Measurements from ENCODE around the gene CENPI.
A peak's percentile ranks its signal among the peaks of the same experiment; 100 is the strongest.
"Not testable (repeated sequence)": the region's sequence is repeated elsewhere in the genome, so short reads cannot be mapped to it uniquely, and the experiment has no call there.

Gene CENPI, protein sequence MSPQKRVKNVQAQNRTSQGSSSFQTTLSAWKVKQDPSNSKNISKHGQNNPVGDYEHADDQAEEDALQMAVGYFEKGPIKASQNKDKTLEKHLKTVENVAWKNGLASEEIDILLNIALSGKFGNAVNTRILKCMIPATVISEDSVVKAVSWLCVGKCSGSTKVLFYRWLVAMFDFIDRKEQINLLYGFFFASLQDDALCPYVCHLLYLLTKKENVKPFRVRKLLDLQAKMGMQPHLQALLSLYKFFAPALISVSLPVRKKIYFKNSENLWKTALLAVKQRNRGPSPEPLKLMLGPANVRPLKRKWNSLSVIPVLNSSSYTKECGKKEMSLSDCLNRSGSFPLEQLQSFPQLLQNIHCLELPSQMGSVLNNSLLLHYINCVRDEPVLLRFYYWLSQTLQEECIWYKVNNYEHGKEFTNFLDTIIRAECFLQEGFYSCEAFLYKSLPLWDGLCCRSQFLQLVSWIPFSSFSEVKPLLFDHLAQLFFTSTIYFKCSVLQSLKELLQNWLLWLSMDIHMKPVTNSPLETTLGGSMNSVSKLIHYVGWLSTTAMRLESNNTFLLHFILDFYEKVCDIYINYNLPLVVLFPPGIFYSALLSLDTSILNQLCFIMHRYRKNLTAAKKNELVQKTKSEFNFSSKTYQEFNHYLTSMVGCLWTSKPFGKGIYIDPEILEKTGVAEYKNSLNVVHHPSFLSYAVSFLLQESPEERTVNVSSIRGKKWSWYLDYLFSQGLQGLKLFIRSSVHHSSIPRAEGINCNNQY

DNA sequence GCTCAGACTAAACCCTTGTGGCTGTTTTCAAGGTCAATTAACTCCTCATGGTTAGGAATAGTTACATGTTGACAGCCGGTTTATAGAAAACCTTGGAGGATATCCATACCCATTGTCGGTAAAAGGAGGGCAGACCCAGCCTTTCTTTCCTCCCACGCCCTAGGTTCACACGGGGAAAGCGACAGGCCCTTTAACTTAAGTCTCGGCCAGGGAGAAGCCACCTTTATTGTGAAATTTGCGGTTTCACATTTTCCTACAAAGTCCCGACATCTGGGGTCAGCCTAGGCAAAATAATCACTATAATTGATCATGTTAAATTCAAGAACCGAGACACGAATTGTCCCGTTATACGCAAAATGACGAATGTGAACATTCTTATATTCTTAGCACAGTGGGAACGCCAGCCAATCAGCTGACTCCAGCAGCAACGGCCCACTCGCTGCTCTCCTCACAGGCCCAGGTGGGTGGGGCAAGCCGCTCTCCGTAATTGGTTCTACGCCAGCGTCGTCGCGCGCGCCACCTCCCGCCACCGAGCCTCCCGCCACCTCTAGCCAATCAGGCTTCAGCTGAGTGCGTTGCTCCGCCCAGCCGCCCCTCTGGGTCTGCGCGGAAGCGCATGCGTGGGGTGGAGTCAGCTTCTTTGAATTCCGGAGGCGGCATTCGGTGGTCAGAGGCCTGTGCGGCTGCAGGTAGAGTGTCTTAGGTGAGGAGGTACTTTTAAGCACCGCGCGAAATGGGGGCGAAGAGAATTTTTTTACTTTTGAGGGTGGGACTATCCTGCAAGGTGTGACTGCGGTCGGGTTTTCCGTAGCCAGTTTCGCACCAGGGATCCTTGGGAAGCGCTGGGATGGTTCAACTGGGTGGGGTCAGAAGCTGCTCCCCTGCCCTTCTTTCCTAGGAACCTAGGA lies at the start of gene CENPI:
TSS of gene CENPI (plus strand) at position 659 of the 908 bp plus-strand sequence. CDS start 2,867 bp downstream, outside the sequence.
- in situ Hi-C loops (cut with MboI; ENCODE audit: low pct_unique_long_range_greater_than_20kb, low sequenced_read_pairs): no loop called here
- peak; percentile 99 for DNase-seq

DNA sequence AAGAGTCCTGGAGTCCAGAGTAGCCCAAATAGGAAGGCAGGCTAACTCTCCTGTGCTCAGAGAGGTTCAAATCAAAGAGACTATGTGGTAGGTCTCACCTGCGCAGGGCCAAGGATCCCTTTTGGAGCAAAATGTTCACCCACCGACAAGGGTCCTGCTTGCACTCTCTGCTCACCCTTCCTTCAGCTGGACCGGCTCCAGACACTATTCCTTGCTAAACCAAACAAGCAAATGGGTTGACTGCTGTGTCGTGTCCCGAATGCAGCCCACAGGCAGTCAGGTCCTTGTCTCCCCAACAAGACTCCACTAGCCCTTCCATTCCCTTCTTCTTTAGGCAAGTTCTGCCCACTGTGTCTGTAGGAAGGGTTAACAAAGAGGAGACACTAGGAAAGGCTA lies 46.9 kb upstream of the CENPI start:
- in situ Hi-C loops (cut with MboI; ENCODE audit: low pct_unique_long_range_greater_than_20kb, low sequenced_read_pairs): no loop called here
- no peak for DNase-seq

DNA sequence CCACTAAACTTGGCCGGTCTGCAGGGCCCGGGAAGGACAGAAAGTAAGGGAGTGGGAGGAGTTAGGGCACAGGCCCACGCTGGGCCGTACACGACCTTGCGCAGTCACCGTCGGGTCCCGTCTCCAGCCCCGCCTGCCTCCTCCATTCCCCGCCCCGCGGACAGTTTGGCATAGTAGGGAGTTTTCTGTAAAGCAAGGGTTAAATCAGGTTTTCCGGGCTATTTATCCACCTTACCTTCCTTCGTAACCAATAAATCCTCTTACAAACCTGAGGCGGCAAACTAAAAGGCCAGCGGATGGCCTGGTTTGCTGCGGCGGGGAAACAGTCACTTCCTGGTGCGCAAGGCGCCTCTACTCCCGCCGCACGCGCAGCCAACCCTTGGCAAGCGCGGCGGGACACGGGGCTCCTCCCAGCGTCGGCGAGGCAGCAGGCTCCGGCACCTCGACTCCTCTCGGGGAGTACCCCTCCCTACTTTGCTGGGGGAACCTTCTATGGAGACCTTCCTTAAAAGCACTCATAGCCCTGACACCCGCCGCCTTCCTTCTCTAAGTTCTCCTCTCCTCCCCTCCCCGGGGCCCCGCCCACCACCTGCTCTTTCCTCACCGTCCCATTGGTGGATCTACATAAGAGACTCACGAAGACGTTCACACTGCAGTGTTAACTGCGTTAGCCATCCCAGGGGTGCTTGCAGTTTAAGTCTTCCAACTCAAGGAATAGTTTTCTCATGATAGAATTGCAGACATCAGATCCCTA lies 46.3 kb upstream of the CENPI start, which contains the start of gene TRMT2B:
TSS of gene TRMT2B (minus strand) at position 563 of the 754 bp plus-strand sequence. CDS start 9,822 bp downstream, outside the sequence.
- peak; percentile 93 for DNase-seq
- in situ Hi-C loops (cut with MboI; ENCODE audit: low pct_unique_long_range_greater_than_20kb, low sequenced_read_pairs): no loop called here

DNA sequence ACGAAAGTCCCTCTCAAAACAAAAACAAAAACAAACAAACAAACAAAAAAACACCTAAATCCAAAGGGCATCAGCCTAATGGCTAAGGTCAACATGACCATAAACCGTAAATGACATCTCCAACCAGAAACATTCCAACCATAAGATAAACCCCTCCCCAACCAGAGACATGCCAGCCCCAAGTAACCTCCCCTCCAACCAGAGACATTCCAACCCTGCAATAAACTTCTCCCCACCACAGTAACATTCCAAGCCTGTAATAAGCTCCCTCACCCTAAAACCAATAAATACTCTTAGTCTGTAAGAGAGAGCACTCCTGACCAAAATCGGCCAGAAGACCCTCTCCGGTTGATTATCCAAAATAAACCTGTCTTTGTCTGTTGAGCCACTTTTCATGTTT lies 41.5 kb upstream of the CENPI start:
- DNase-seq; in situ Hi-C loops (cut with MboI; ENCODE audit: low pct_unique_long_range_greater_than_20kb, low sequenced_read_pairs): not testable (repeated sequence)

DNA sequence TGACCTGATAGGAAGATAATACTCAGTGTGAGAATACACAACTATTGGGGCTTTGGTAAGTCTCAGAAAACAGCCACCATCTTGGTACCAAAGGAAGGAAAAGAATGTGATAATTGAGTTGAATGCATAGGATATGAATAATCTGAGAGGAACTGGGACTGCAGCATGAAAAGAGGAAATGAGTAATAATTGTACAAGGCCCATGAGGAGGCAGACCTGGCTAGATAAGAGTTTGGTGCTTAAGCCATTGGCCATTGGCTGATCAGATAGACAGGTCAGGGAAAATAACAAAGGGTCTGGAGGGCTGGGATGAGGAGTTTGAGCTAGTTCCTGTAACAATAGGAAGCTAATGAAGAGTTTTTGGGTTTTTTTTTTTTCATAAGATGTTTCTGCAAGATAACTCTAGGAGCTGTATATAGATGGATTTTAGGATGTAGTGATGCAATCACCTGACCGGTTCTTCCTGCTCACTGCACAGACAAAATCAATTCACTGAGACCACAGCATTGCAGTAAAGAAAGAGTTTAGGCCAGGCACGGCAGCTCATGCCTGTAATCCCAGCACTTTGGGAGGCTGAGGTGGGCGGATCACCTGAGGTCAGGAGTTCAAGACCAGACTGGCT lies 40.8 kb upstream of the CENPI start:
- DNase-seq: peak; percentile 83

DNA sequence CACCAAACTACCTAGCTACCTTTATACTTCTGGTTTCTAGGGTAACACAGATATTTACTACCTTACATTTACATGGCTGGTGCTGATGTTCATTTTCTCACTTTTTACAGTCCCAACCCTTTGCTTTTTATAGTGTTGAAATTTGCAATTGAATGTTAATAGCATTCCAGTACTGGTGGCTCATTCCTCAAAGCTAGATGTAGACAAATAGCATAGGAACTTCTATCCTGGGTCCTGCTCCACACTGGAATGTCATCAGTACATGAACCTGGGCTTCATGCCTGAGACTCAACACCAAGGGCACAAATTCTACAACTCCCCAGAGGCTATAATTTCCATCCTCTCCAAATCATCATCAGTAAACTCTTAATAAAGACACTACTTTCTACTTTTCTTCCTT lies 35.8 kb upstream of the CENPI start:
- in situ Hi-C loops (cut with MboI; ENCODE audit: low pct_unique_long_range_greater_than_20kb, low sequenced_read_pairs): no loop called here
- no peak for DNase-seq

More for the DNA sequence above, 40.8 kb upstream of the CENPI start:
- in situ Hi-C loops (cut with MboI; ENCODE audit: low pct_unique_long_range_greater_than_20kb, low sequenced_read_pairs): no loop called here

DNA sequence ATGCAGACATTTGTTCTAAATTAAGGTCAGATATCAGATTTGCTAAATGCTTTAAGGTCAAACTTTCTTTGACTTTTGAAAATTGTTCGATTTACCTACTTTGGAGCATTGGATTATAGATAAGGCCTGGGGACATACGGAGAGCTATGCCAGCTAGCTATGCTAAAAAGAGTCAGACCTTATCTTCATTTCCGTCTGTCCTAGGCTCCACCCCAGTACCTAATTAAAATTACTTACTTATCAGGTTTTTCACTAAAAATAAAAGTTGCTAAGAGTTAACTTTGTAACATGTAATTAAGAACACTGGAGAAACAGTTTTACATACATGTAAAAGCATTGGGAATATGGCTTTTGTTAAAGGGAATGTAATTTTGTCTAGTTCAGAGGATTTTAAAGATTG lies 26.4 kb upstream of the CENPI start:
- no peak for DNase-seq
- in situ Hi-C loops (cut with MboI; ENCODE audit: low pct_unique_long_range_greater_than_20kb, low sequenced_read_pairs): no loop called here

DNA sequence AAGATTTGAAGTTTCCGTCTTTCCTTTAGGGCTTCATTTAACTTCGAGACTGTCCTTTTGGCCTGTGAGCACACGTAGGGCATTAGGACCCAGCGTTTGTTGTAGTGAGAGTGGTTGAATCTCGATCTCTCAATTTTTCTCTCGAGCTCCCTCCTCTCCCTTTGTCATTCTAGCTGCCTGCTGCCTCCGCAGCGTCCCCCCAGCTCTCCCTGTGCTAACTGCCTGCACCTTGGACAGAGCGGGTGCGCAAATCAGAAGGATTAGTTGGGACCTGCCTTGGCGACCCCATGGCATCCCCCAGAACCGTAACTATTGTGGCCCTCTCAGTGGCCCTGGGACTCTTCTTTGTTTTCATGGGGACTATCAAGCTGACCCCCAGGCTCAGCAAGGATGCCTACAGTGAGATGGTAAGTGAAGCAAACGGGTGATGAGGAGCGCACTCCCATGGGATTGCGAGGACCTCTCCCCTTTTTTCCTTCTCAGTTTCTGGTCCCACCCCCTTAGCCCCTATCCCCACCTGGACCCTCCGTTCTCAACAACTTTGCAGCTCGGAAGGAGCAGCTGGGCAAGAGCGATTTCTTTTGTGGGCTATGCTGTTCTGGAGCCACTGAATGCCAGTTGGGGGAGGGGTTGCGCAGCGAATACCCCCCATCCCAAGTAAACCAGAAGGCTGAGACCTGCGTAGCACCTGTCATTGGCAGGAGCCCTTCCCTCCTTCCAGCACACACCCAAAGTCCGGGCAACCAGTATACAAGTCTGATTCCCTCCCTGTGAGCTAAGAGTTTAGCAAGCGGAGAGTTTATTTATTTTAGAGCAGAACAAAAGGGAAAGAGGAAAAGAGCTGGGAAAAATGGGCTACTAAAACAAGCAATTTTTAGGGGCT lies 19.0 kb upstream of the CENPI start, which contains the start of gene TMEM35A:
TSS of gene TMEM35A (plus strand) at position 164 of the 883 bp plus-strand sequence. CDS start at position 288, 124 bp downstream.
- DNase-seq: no peak
- in situ Hi-C loops (cut with MboI; ENCODE audit: low pct_unique_long_range_greater_than_20kb, low sequenced_read_pairs): no loop called here

DNA sequence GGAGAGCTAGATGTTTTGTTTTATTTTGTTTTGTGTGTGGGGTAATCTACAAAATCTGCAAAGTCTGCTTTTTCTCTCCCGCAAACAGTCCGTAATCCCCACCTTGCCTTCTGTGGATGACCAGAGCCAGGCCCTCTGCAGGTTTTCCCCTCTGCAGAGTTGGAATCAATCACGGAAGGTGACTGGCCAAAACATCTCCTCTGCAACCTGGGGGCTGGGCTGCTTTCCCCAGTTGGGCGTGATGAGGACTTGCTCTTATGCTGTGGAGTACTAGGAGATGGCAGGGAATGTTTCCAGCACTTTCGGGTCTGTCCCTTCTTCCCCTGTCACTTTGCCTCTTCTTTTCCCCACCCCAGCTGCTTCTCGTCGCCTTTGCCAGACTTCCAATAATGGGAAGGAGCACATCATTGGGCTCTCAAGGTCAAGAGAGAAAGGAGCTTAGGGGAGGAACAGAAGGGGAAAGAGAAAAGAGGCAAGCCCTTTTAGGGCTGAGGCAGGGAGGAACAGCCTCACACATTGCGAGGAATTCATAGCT lies 18.2 kb upstream of the CENPI start:
- DNase-seq: no peak

DNA sequence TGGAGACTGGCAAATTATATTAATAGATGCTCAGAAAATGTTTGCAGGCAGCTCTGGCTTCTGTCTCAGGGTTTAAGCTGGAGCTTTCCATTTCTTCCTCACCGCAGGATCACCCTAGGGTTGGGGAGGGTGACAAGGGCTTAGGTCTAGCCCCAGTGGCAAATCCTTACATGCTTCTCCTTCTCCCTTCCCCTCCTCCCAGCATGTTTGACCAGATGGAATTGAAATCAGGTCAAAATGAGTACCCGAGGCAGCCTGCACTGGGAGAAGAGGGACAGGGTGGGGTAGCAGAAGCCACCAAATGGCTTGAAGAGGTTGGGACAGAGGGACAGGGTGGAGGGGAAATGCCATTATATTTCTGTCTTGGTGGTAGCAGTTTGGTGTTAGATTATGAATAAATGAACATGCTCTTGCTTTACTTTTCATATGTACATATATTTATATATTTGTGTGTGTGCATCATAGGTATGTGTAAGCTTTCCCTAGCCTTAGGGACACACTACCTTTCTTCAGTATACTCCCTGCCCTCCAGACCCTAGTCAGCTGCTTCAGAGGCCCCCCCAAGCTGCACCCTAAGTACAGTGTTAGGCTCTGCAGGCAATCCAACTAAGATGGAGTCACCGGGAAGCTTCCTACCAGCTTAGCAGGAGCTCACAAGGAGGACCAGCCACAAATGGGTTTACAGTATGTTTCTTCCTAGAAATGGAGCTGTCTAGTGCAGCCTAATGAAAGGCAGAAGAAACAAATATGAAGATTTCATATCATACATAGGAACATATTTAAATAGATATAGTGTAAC lies 17.5 kb upstream of the CENPI start:
- no peak for DNase-seq
- in situ Hi-C loops (cut with MboI; ENCODE audit: low pct_unique_long_range_greater_than_20kb, low sequenced_read_pairs): no loop called here

More for the DNA sequence above, 18.2 kb upstream of the CENPI start:
- in situ Hi-C loops (cut with MboI; ENCODE audit: low pct_unique_long_range_greater_than_20kb, low sequenced_read_pairs): no loop called here

DNA sequence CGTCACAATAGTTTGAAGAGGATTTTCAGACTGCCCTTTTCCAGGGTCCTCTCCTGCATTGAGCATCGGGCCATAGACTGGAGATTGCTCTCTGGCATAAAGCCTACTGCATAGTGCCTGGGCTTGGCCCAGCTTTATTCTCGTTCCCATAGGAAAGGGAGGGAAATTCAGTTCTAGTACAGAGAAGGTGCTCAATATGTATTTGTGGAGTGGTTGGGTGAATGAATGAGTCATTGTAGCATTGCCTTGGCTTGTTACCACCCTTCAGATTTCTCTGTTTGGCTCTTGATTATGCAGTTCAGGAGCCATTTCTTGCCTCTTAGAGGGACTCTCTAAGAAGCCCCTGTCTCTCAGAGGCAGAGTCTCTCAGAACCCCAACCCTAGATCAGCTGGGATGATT lies 16.8 kb upstream of the CENPI start:
- DNase-seq: no peak
- in situ Hi-C loops (cut with MboI; ENCODE audit: low pct_unique_long_range_greater_than_20kb, low sequenced_read_pairs): no loop called here

DNA sequence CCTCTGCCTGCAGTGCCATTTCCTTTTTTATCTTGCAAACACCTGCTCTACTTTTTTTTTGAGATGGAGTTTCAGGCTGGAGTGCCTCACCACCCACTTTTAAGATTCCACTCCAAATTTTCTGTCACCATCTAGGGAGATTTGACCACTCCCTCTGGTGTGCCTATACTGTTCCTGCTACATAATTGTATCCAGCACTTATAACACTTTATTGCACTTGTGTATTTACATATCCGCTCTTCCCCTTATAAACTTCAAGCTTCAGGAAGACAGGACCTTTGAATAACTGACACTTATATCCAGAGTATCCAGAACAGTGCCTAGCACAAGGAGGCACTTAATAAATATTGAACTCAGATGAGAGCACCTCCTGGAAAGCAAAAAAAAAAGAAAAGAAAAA lies 6.2 kb upstream of the CENPI start:
- in situ Hi-C loops (cut with MboI; ENCODE audit: low pct_unique_long_range_greater_than_20kb, low sequenced_read_pairs): no loop called here
- DNase-seq: no peak

DNA sequence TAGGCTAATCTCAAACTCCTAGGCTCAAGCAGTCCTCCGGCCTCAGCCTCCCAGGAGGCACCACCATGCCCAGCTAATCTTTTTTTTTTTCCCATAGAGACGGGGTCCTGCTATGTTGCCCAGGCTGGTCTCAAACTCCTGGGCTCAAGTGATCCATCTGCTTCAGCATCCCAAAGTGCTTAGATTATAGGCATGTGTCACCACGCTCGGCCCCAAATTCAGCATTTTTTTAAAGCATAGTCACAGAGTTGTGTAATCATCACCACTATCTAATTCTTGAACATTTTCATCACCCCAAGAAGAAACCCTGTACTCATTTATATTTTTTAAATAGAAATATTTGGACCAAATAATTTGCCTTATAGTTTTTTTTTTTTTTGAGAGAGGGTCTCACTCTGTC lies 10.3 kb downstream of the CENPI start:
- no peak for DNase-seq
- in situ Hi-C loops (cut with MboI; ENCODE audit: low pct_unique_long_range_greater_than_20kb, low sequenced_read_pairs): no loop called here

DNA sequence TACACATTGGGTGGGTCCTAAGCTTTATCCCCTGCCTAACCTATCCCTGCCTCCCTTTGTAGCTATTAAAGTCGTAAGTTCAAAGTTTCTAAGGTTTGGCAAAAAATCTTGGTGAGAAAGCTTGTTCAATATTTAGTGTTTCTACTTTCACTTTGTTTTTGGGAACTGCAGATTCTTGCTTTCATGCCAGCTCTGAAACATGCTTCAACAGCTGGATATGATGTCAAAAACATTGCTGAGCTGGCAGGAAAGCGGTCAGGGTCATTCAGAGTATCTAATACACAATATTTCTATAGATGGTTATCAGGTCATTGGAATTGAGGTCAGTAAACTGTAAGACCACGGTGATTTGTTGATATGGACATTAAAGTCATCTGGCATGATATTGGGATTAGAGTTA lies 19.7 kb downstream of the CENPI start:
- DNase-seq: no peak
- in situ Hi-C loops (cut with MboI; ENCODE audit: low pct_unique_long_range_greater_than_20kb, low sequenced_read_pairs): no loop called here

DNA sequence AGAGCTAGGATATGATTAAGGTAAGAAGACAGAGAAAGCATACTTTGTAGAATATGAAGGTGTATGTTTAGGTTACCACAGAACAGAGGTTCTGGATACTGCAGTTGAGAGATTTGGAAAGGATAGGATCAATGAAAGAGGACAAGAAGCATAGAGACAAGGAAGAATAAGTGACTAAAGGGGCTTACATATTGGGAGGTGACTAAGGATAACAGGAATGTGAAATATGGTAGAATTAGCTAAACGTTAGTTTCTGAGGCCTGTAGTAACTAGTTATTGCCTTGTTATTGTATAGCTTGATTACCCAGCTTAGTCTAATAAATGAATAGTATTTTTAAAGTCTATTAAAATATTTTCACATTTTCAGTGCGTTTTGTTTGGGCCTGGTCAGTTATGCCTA lies 38.2 kb downstream of the CENPI start:
- in situ Hi-C loops (cut with MboI; ENCODE audit: low pct_unique_long_range_greater_than_20kb, low sequenced_read_pairs): no loop called here
- no peak for DNase-seq
